OCI-LY1 (cell line): ENCODE measurements around the gene PRDX4.
A peak's percentile ranks its signal among the peaks of the same experiment; 100 is the strongest.

Experiments
- H2AFZ ChIP-seq: fragments of 200-600 bp; sonication (generic), shearing (Covaris generic); 2 replicates; pipeline ENCODE4 v1.6.0; 2014; ENCODE audit warnings: antibody characterized with exemption, mild to moderate bottlenecking, low read length
- H3F3A ChIP-seq: fragments of 200-600 bp; sonication (generic), shearing (Covaris generic); 2 replicates; pipeline ENCODE4 v1.6.0; 2014; ENCODE audit warnings: mild to moderate bottlenecking, antibody characterized with exemption, low read length, moderate library complexity; ENCODE audit not compliant: insufficient read depth
- H3K27ac ChIP-seq: fragments of 200-600 bp; sonication (generic); 2 replicates; pipeline ENCODE4 v1.5.1; 2014; ENCODE audit warnings: low read length, mixed run types, mild to moderate bottlenecking, low read depth; ENCODE audit not compliant: poor library complexity, severe bottlenecking
- H3K27me3 ChIP-seq: fragments of 200-600 bp; sonication (generic); 2 replicates; pipeline ENCODE4 v1.6.0; 2014; ENCODE audit warnings: antibody characterized with exemption, mild to moderate bottlenecking, low read length, moderate library complexity; ENCODE audit not compliant: insufficient read depth
- H3K36me3 ChIP-seq: fragments of 200-600 bp; sonication (generic); 2 replicates; pipeline ENCODE4 v1.6.1; 2014; ENCODE audit warnings: mild to moderate bottlenecking, antibody characterized with exemption, low read length, moderate library complexity, mixed read lengths; ENCODE audit not compliant: insufficient read depth
- H3K4me1 ChIP-seq: fragments of 200-600 bp; sonication (generic); 2 replicates; pipeline ENCODE4 v1.5.1; 2014; ENCODE audit warnings: mild to moderate bottlenecking, low read length, moderate library complexity; ENCODE audit not compliant: insufficient read depth, severe bottlenecking
- H3K4me2 ChIP-seq: fragments of 200-600 bp; sonication (generic), shearing (Covaris generic); 2 replicates; pipeline ENCODE4 v1.6.1; 2014; ENCODE audit warnings: low read length
- H3K4me3 ChIP-seq: fragments of 200-600 bp; sonication (generic); 2 replicates; pipeline ENCODE4 v1.5.1; 2014; ENCODE audit warnings: low read length, low read depth, mild to moderate bottlenecking, mixed read lengths; ENCODE audit not compliant: poor library complexity, severe bottlenecking
- H3K79me2 ChIP-seq: fragments of 200-600 bp; shearing (Covaris generic); 2 replicates; pipeline ENCODE4 v1.6.1; 2016; ENCODE audit warnings: mixed run types, low read length, mixed read lengths; ENCODE audit not compliant: insufficient read depth
- H3K9ac ChIP-seq: fragments of 200-600 bp; sonication (generic), shearing (Covaris generic); 2 replicates; pipeline ENCODE4 v1.6.1; 2014; ENCODE audit warnings: mild to moderate bottlenecking, low read length, mixed read lengths
- H3K9me2 ChIP-seq: fragments of 200-600 bp; sonication (generic), shearing (Covaris generic); 2 replicates; pipeline ENCODE4 v1.6.1; 2014; ENCODE audit warnings: low read depth, mild to moderate bottlenecking, low read length, mixed read lengths
- H3K9me3 ChIP-seq: fragments of 200-600 bp; shearing (Covaris generic); 2 replicates; pipeline ENCODE4 v1.6.1; 2014; ENCODE audit warnings: low read length, mixed read lengths
- H4K20me1 ChIP-seq: fragments of 200-600 bp; sonication (generic), shearing (Covaris generic); 2 replicates; pipeline ENCODE4 v1.6.0; 2016; ENCODE audit warnings: mild to moderate bottlenecking, low read length; ENCODE audit not compliant: insufficient read depth
- EZH2 ChIP-seq: fragments of 200-600 bp; sonication (generic), shearing (Covaris generic); IDR thresholded peaks from 2 replicates; pipeline ENCODE4 v1.8.0; 2017; ENCODE audit warnings: borderline replicate concordance, mixed run types, mild to moderate bottlenecking, antibody characterized with exemption, low read length, moderate library complexity, mixed read lengths
- TF ChIP-seq, protein P1 (sequence below): fragments of 200-600 bp; sonication (generic), shearing (Covaris generic); IDR thresholded peaks from 2 replicates; pipeline ENCODE4 v1.5.1; 2017; ENCODE audit warnings: mild to moderate bottlenecking, antibody characterized with exemption, low read length, moderate library complexity, mixed read lengths

The PRDX4 gene

DNA sequence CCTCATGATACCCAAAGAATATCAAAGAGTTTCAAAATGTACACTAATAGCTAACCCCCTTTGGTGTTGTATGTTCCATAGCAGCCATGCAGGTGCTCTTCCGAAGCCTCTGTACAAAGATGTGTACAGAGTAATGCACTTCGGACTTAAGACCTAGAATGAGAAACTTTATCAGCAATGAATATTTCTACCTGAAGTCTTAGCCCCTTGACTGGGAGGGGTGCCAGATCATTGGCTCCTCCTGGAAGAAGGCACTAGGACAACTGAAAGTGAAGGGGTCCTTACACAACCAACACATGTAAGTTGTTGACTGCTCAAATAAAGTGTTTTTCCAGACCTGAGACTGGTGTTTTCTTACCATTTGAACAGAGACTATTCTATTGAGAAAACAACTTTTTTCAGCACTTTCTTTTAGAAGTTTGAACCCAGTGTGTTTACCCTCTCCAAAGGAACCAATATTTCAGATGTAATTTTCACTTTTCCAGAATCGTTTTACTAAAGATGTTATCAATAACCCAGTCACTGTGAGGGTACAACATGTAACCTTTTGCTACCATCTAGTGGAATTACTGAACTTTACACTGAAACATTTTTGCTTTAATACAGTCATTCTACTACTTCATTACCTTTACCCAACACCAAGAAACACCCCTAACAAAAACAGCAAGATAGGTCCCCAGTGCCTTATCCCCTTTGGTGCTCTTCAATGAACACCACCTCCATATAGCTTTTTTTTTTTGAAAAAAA lies 33.3 kb upstream of the PRDX4 start:
- no peaks in the 10 kb centered on the region for H3K9me2 ChIP-seq
- no peaks in the 10 kb centered on the region for H3K79me2 ChIP-seq
- no peak overlapping the region for H2AFZ ChIP-seq
- no peak overlapping the region for H3K4me2 ChIP-seq
- no peaks in the 10 kb centered on the region for H3K36me3 ChIP-seq
- no peaks in the 10 kb centered on the region for H3K27me3 ChIP-seq
- H3K4me1 ChIP-seq, result no peaks in the 10 kb centered on the region
- H3F3A ChIP-seq, result no peaks in the 10 kb centered on the region
- H3K4me3 ChIP-seq, result no peak overlapping the region
- no peak for TF ChIP-seq EZH2
- TF ChIP-seq, protein P1, sequence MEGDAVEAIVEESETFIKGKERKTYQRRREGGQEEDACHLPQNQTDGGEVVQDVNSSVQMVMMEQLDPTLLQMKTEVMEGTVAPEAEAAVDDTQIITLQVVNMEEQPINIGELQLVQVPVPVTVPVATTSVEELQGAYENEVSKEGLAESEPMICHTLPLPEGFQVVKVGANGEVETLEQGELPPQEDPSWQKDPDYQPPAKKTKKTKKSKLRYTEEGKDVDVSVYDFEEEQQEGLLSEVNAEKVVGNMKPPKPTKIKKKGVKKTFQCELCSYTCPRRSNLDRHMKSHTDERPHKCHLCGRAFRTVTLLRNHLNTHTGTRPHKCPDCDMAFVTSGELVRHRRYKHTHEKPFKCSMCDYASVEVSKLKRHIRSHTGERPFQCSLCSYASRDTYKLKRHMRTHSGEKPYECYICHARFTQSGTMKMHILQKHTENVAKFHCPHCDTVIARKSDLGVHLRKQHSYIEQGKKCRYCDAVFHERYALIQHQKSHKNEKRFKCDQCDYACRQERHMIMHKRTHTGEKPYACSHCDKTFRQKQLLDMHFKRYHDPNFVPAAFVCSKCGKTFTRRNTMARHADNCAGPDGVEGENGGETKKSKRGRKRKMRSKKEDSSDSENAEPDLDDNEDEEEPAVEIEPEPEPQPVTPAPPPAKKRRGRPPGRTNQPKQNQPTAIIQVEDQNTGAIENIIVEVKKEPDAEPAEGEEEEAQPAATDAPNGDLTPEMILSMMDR, result peak; percentile 17; the same call in 1 of the 2 replicates
- H3K27ac ChIP-seq, result no peak overlapping the region
- no peaks in the 10 kb centered on the region for H3K9me3 ChIP-seq
- no peak overlapping the region for H3K9ac ChIP-seq
- no peaks in the 10 kb centered on the region for H4K20me1 ChIP-seq

DNA sequence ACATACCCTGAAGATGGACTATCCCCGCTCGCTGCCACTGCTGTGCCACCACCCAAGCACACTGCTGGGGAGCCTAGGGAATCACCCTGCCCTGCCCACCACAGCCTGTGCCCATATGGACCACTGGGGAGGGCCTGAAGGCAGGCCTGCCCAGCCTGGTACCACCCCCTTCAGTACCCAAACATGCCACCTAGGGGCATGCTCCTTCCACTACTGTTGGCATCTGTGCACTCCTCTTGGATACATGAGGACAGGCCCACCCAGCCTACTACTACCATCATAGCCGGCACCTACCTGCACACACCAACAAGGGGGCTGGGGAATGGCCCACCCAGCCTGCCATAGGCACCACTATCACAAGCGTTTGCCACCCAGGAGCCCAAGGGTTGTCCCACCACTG lies 30.1 kb upstream of the PRDX4 start:
- H3K79me2 ChIP-seq, result no peaks in the 10 kb centered on the region
- no peak overlapping the region for H3K27ac ChIP-seq
- no peaks in the 10 kb centered on the region for H3K9me2 ChIP-seq
- no peak overlapping the region for H2AFZ ChIP-seq
- no peaks in the 10 kb centered on the region for H3K4me1 ChIP-seq
- no peaks in the 10 kb centered on the region for H3K9me3 ChIP-seq
- no peak overlapping the region for H3K9ac ChIP-seq
- H3F3A ChIP-seq, result no peaks in the 10 kb centered on the region
- H3K27me3 ChIP-seq, result no peaks in the 10 kb centered on the region
- H4K20me1 ChIP-seq, result no peaks in the 10 kb centered on the region
- no peak overlapping the region for H3K4me3 ChIP-seq
- H3K36me3 ChIP-seq, result no peaks in the 10 kb centered on the region
- no peak overlapping the region for H3K4me2 ChIP-seq
- TF ChIP-seq, protein P1, result no peak
- TF ChIP-seq EZH2, result no peak

DNA sequence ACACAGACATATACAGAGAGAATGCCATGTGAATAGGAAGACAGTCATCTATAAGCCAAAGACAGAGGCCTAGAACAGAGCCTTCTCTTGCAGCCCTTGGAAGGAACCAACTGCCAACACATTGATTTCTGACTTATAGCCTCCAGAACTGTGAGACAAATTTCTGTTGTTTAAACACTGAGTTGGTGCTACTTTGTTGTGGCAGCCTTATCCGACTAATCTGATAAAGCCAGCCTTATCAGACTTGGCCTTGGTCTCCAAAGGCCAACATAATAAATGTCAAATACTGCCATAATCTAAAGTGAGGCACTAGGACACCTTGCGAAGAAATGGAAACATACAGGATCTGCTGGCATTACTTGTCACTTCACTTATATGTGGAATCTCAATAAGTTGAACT lies 24.3 kb upstream of the PRDX4 start:
- Histone ChIP-seq H3F3A (no peaks in the 10 kb centered on the region), H3K9me3 (no peaks in the 10 kb centered on the region), H3K79me2 (no peaks in the 10 kb centered on the region), H3K4me3 (no peak overlapping the region), H3K4me2 (no peak overlapping the region), H3K36me3 (no peaks in the 10 kb centered on the region), H3K9me2 (no peaks in the 10 kb centered on the region), H3K9ac (no peak overlapping the region), H3K27ac (no peak overlapping the region), H4K20me1 (no peaks in the 10 kb centered on the region), H3K4me1 (no peaks in the 10 kb centered on the region), H3K27me3 (no peaks in the 10 kb centered on the region), H2AFZ (no peak overlapping the region)
- TF ChIP-seq EZH2, result no peak
- TF ChIP-seq, protein P1, result no peak
